Gastroesophageal sphincter (tissue), 4 donors: ENCODE results near the gene ATP2A1. TPM values are rescaled to one million over a fixed set of nuclear protein-coding genes. Genes with fewer than 3 reads are reported as not detected.

Experiments
- ATAC-seq: fragments of 150-250 bp; one replicate; pipeline ENCODE4 v1.9.1; 2016; ENCODE audit warnings: mild to moderate bottlenecking, moderate library complexity
- H3K27ac ChIP-seq, 4 donors: fragments of 200-600 bp; sonication (generic) in 3 of 4; 1 replicate in 3 of 4; 2 replicates in 1 of 4; pipeline ENCODE4 v1.5.1; 2016 to 2019
- H3K27me3 ChIP-seq: fragments of 200-600 bp; sonication (generic); one replicate; pipeline ENCODE4 v1.5.1; 2019
- H3K36me3 ChIP-seq, 2 donors: fragments of 200-600 bp; sonication (generic); one replicate each; pipeline ENCODE4 v1.5.1; 2019; ENCODE audit warnings: control low read depth in 1 of 2
- H3K4me1 ChIP-seq, 3 donors: fragments of 200-600 bp; sonication (generic); 1 replicate in 2 of 3; 2 replicates in 1 of 3; pipeline ENCODE4 v1.5.1; 2016 to 2019; ENCODE audit warnings: control low read depth in 2 of 3
- H3K4me3 ChIP-seq, 2 donors: fragments of 200-600 bp; sonication (generic); one replicate each; pipeline ENCODE4 v1.5.1; 2019; ENCODE audit warnings: mild to moderate bottlenecking in 1 of 2, moderate library complexity in 1 of 2
- H3K9me3 ChIP-seq, 3 donors: fragments of 200-600 bp; sonication (generic); one replicate each; pipeline ENCODE4 v1.5.1; 2017 to 2019; ENCODE audit warnings: control low read depth in 2 of 3
- CTCF ChIP-seq, 4 experiments: fragments of 200-600 bp in 2 of 4; fragments of 450-650 bp in 2 of 4; sonication (generic) in 1 of 4; IDR thresholded peaks; one replicate each; pipeline ENCODE4 v1.5.1; 2017 to 2019; ENCODE audit warnings: antibody characterized with exemption in 4 of 4, mild to moderate bottlenecking in 2 of 4, moderate library complexity in 2 of 4
- EP300 ChIP-seq: sonication (generic); formaldehyde crosslinking; IDR thresholded peaks from one replicate; pipeline ENCODE4 v1.6.1; 2017; ENCODE audit warnings: antibody characterized with exemption, mild to moderate bottlenecking
- POLR2A ChIP-seq, 2 donors: fragments of 450-650 bp; IDR thresholded peaks; one replicate each; pipeline ENCODE4 v1.6.1; 2017; ENCODE audit warnings: antibody characterized with exemption in 2 of 2, mild to moderate bottlenecking in 2 of 2, moderate library complexity in 1 of 2
- POLR2AphosphoS5 ChIP-seq: sonication (generic); formaldehyde crosslinking; IDR thresholded peaks from one replicate; pipeline ENCODE4 v1.6.1; 2017; ENCODE audit warnings: antibody characterized with exemption
- WGBS, 2 donors: methylation state at CpG; one replicate each; pipeline ENCODE4 v1.1.5; 2018; ENCODE audit warnings: low coverage in 1 of 2; 5-methylcytosine and 5-hydroxymethylcytosine counted together
- total RNA-seq, 4 donors: library from RNA; depleted of rRNA; stranded (reverse); fragments of >200 nt; gene quantifications; one replicate each; pipeline ENCODE4 v1.1.0, GENCODE V29; 2016

Gene ATP2A1
- total RNA-seq, 4 donors from 2014 or later: 0.31 TPM; not detected in 3

GRCh38 chr16:28858421-28858820, 19.9 kb upstream of the ATP2A1 start:
- WGBS, 2 donors: 50 to 82% methylated on average over 2 to 4 of the region's 8 CpGs
- H3K27ac ChIP-seq: peak overlapping the region; percentile 40 to 78 (median 69)
- no peaks in the 10 kb centered on the region for H3K9me3 ChIP-seq
- H3K4me3 ChIP-seq: no peak overlapping the region
- H3K36me3 ChIP-seq: no peaks in the 10 kb centered on the region
- ATAC-seq: peak; percentile 19
- H3K4me1 ChIP-seq: peaks cover 0 to 25% (median 0%) of the 10 kb centered on the region in 3 donors
- H3K27me3 ChIP-seq: no peaks in the 10 kb centered on the region
- TF ChIP-seq POLR2A (IDR thresholded peaks at IDR 0.05) (no peak), POLR2AphosphoS5 (peak; percentile 40)

GRCh38 chr16:28859326-28859725, 19.0 kb upstream of the ATP2A1 start:
- Histone ChIP-seq H3K27ac (peak overlapping the region in 3 of 4 donors; percentile 67 to 78 (median 71)), H3K36me3 (no peaks in the 10 kb centered on the region), H3K27me3 (no peaks in the 10 kb centered on the region), H3K4me1 (peaks cover 0 to 29% (median under 1%) of the 10 kb centered on the region in 3 donors), H3K9me3 (no peaks in the 10 kb centered on the region), H3K4me3 (no peak overlapping the region)
- TF ChIP-seq POLR2A (IDR thresholded peaks at IDR 0.05): no peak
- no peak for TF ChIP-seq EP300
- WGBS, 2 donors: 67 to 68% methylated on average over 1 to 3 of the region's 4 CpGs
- no peak for ATAC-seq

GRCh38 chr16:28863929-28864793, 14.1 kb upstream of the ATP2A1 start:
- Histone ChIP-seq H3K27me3 (no peaks in the 10 kb centered on the region), H3K27ac (peak overlapping the region; percentile 83 to 94 (median 87)), H3K4me1 (peaks cover 0 to 44% (median 12%) of the 10 kb centered on the region in 3 donors), H3K9me3 (no peaks in the 10 kb centered on the region), H3K36me3 (peaks cover 0 to 33% of the 10 kb centered on the region in 2 donors), H3K4me3 (peak overlapping the region; percentile 74 to 94)
- TF ChIP-seq POLR2A (IDR thresholded peaks at IDR 0.05): peak in 1 of 2 donors; percentile 19
- no peak for TF ChIP-seq POLR2AphosphoS5
- peak; percentile 3 for ATAC-seq
- WGBS, 2 donors: 5 to 33% methylated on average over 5 to 11 of the region's 42 CpGs

- H3K36me3 ChIP-seq: peaks cover 0 to 43% of the 10 kb centered on the region in 2 donors
- H3K27me3 ChIP-seq: no peaks in the 10 kb centered on the region
- H3K27ac ChIP-seq: peak overlapping the region in 2 of 4 donors; percentile 84 to 94
- WGBS, 2 donors: 71 to 83% methylated on average over 3 to 5 of the region's 12 CpGs
- H3K4me1 ChIP-seq: peaks cover 0 to 44% (median 12%) of the 10 kb centered on the region in 3 donors
- TF ChIP-seq POLR2A (IDR thresholded peaks at IDR 0.05): no peak
- TF ChIP-seq CTCF (IDR thresholded peaks at IDR 0.05): no peak
- TF ChIP-seq POLR2AphosphoS5: no peak
- TF ChIP-seq EP300: no peak
- H3K9me3 ChIP-seq: no peaks in the 10 kb centered on the region
- peak overlapping the region in 1 of 2 donors; percentile 94 for H3K4me3 ChIP-seq
- no peak for ATAC-seq
Measured at GRCh38 chr16:28865001-28865688, 13.1 kb upstream of the ATP2A1 start.

GRCh38 chr16:28865722-28866453, 12.4 kb upstream of the ATP2A1 start:
- ATAC-seq: no peak
- peaks cover 0 to 51% of the 10 kb centered on the region in 2 donors for H3K36me3 ChIP-seq
- 71 to 79% methylated on average over 6 to 13 of the region's 32 CpGs for WGBS, 2 donors

More at GRCh38 chr16:28865722-28866453, 12.4 kb upstream of the ATP2A1 start:
- peaks cover 0 to 44% (median 12%) of the 10 kb centered on the region in 3 donors for H3K4me1 ChIP-seq
- no peak overlapping the region for H3K4me3 ChIP-seq
- no peak for TF ChIP-seq EP300
- TF ChIP-seq POLR2A (IDR thresholded peaks at IDR 0.05): no peak
- no peak for TF ChIP-seq POLR2AphosphoS5
- no peak for TF ChIP-seq CTCF (IDR thresholded peaks at IDR 0.05)
- no peaks in the 10 kb centered on the region for H3K9me3 ChIP-seq
- H3K27me3 ChIP-seq: no peaks in the 10 kb centered on the region
- H3K27ac ChIP-seq: no peak overlapping the region
